Urothelium cell line (cell line): ENCODE data around the gene CEP89.
"Not testable (repeated sequence)": the region's sequence is repeated elsewhere in the genome, so short reads cannot be mapped to it uniquely, and the experiment has no call there.

Source experiments
- DNase-seq: peaks from one replicate; pipeline ENCODE4 v3.0.0; 2011; ENCODE audit warnings: low spot score, mixed read lengths
- FAIRE-seq: peaks from 2 replicates; lab custom pipeline; 2011; peaks lifted over from hg19 to GRCh38; lab: Jason Lieb, UNC

The CEP89 gene

GRCh38 chr19:32896516-32897214 lies 75.1 kb downstream of the CEP89 start:
- FAIRE-seq (no peak), DNase-seq (no peak)

DNA sequence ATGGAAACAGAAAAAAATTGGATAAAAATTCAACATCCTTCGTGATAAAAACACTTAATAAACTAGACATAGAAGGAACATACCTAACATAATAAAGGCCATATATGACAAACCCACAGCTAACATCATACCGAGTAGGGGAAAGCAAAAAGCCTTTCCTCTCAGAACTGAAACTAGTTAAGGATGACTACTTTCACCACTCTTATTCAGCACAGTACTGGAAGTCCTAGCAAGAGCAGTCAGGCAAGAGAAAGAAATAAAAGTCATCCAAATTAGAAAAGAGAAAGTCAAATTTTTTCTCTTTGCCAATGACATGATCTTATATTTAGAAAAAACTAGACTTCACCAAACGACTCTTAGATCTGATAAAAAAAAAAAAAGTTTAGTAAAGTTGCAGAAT lies 76.4 kb downstream of the CEP89 start:
- DNase-seq (no peak), FAIRE-seq (no peak)

DNA sequence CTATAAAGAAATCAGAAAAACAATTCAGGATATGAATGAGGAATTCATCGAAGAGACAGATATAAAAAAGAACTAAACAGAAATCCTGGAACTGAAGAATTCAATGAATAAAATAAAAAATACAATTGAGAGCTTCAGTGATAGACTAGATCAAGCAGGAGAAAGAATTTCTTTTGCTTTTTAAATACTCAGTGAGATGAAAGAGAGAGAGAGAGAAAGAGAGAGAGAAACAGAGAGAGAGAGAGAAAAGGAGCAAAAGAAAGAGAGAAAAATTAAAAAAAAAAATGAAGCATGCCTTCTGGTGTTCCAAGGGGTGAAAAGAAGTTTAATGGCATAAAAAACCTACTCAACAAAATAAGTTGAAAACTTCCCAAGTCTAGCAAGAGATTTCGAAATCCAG lies 80.1 kb downstream of the CEP89 start:
- DNase-seq (no peak), FAIRE-seq (no peak)

- DNase-seq (no peak), FAIRE-seq (no peak)
Observed at GRCh38 chr19:32890841-32891240, 80.9 kb downstream of the CEP89 start.

DNA sequence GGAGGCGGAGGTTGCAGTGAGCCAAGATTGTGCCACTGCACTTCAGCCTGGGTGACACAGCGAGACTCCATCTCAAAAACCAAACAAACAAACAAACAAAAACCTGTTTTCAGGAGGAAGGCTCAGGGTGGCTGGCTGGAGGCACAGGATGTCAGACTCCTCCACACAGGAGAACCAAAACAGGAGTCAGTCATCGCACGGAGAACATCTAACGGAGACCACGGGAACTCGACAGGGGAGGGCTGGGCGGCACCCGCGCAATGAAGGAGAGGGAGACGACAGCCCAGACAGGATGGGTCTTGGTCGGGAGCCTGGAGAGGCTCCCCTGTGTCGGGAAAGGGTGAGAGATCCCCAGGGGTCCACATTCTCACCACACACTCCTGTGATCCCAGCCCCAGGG lies 81.4 kb downstream of the CEP89 start:
- FAIRE-seq (no peak), DNase-seq (no peak)

DNA sequence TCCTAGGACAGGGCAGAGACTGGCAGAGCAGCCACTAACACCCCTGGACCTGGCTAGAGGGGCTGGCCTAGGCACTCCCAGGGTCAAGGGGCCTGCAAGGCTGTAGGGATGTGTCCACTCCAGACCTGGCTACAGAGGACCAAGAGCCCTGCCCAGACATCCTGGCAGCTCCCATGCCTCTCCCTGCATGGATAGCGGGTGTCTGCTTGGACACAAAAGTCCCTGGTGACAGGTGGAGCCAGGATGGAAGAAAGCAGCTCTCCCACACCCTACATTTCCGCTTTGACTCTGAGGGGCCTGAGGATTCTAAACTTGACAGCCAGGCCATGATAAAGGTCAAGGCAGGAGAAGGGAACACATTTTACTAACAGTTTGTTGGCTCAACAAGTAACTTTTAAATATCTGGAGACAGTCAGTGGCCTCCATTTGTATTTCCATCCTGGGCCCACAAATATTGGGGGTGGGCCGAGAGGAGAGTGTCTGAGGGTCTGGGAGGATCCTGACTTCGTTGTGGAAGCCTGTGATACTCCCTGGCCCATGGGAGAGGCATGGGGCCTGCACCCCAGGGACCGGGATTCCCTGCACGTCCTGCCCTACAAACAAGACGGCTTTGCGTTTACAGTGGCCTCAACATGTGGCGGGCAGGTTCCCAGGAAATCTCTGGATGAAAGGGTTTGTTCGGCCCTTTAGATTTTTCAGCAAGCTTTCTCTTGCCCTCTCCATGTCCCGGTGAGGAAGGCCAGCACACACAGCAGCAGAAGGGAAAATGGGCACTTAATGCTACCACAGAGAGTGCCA lies 82.4 kb downstream of the CEP89 start:
- no peak for FAIRE-seq
- no peak for DNase-seq

DNA sequence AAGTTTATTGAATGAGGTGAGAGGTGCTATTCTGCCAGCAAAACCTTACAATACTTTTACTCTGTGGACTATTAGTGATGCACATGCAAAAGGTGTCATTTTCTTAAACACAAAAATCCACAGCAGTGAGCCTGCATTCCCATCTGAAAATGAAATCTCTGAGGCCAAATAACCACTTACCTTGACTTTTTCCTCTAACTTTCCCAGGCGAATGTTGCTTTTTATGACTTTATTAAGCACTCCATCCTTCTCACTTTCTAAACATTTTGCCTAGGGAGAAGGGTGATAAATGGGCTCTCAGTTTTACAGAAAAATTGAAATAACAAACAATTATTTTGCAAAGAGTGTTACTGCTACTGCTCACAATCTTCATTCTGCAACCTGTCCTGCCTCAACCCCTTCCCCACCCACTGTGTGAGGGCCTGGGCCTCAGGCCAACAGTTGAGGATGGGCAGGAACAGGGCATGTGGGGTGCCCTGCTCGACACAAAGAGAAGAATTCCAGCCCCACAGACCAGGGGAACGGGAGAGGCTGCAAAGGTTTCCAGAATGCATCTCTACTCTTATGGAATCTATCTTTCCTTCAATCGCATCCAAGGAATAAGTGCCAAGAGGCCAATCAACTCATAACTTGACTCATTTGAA lies 84.1 kb downstream of the CEP89 start:
- DNase-seq (no peak), FAIRE-seq (no peak)

DNA sequence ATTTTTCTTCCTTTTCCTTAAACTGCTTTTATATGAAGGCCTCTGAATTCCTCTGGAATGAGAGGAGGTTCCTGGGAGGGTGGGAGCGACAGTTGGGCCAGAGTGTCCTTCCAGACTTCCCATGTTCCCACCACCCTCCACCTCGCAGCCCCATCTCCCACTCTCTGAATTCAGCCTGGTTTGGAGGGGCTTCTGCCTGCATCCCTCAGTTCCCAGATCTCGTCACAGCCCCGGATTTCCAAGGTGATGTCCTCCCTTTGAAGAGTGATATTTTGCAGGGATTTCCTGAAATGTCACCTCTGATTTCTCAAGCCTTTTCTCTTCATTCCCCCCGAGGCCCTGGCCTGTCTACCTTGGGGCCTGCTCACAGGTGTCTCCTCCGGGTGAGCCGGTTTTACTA lies 85.5 kb downstream of the CEP89 start:
- no peak for DNase-seq
- FAIRE-seq, result no peak

DNA sequence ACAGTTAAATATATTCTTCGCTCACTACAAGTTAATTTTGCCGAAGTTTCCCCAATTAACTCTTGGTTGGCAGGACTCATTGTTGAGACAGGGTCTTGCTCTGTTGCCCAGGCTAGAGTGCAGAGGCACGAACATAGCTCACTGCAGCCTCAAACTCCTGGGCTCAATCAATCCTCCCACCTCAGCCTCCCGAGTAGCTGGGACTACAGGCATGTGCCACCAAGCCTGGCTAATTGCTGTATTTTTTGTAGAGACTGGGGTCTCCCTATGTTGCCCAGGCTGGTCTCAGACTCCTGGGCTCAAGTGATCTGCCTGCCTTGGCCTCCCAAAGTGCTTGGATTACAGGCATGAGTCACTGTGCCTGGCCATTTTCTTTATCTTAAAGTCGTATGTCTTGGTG lies 86.5 kb downstream of the CEP89 start:
- not testable (repeated sequence) for DNase-seq, FAIRE-seq

DNA sequence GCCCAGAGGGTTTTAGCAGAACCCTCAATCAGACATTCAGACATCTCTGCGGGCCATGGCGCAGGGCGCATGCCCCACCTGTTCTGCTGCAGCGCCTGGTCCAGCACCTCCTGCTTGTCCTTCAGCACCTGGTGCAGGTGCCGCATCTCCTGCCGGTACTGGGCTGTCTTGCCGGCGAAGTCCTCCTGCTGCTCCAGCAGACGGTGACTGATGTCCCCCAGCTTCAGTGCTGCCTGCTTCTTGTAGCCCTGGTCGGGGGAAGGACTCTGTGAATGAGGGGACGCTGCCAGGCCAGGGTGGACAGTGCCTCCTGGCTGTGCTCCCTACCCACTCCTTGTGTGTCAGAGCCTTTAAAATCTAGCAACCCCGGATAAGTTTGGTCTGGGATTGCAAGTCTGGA lies 90.0 kb downstream of the CEP89 start:
- no peak for FAIRE-seq
- DNase-seq, result no peak

DNA sequence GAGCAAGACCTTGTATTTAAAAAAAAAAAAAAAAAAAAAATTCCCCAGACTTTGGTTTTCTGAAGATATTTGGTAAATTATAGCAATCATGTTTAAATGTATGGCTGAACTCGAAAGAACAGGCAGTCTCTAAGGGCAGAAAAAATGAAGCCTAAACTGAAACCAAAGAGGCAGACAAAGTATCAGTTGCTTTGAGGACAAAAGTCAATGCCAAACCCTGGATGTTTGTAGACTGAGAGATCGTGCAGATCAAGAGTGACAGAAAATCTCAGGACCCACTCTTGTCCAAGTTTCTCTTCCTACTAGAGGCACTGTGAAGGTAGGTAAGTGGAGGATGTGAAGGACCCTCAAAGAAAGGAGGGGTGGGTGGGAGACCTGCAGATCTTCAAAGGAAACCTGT lies 91.1 kb downstream of the CEP89 start:
- FAIRE-seq (no peak), DNase-seq (no peak)

DNA sequence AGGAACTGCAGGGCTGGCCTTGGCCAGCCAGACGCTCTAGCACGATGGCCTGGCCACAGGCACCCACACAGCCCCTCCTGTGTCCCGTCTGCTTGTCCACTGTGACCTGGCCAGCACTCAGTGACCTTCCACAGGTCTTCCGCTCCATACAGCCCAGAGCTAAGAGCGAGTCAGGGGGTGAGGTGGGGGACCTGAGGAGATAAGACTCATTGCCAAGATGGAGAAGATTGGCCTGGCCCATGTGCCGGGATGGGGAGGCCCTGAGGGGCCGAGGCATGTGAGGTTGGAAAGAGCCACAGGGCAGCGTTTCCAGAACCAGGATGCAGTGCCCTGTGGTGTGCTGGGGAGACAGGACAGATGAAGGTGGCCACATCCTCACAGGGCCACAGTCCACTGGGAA lies 92.0 kb downstream of the CEP89 start:
- FAIRE-seq (no peak), DNase-seq (no peak)

GRCh38 chr19:32878988-32879387 lies 92.8 kb downstream of the CEP89 start:
- DNase-seq (no peak), FAIRE-seq (no peak)

- no peak for FAIRE-seq
- no peak for DNase-seq
Observed at GRCh38 chr19:32877977-32878745, 93.6 kb downstream of the CEP89 start.

GRCh38 chr19:32877323-32877912 lies 94.3 kb downstream of the CEP89 start:
- FAIRE-seq, result no peak
- DNase-seq, result no peak

GRCh38 chr19:32876919-32877285 lies 94.9 kb downstream of the CEP89 start:
- DNase-seq (no peak), FAIRE-seq (no peak)

GRCh38 chr19:32876236-32876918 lies 95.4 kb downstream of the CEP89 start:
- FAIRE-seq (no peak), DNase-seq (no peak)

GRCh38 chr19:32875428-32875827 lies 96.3 kb downstream of the CEP89 start:
- DNase-seq, result no peak

GRCh38 chr19:32874605-32875004 lies 97.2 kb downstream of the CEP89 start:
- FAIRE-seq (no peak), DNase-seq (no peak)

More at GRCh38 chr19:32875428-32875827, 96.3 kb downstream of the CEP89 start:
- FAIRE-seq, result no peak

- no peak for FAIRE-seq
Observed at GRCh38 chr19:32873247-32873959, 98.4 kb downstream of the CEP89 start.

More at GRCh38 chr19:32873247-32873959, 98.4 kb downstream of the CEP89 start:
- DNase-seq, result no peak
